Epithelial cell of proximal tubule (primary cell): ENCODE measurements around the gene MSANTD7. TPM values are rescaled to one million over a fixed set of nuclear protein-coding genes. Genes with fewer than 3 reads are reported as not detected.

Experiments
- DNase-seq: peaks from one replicate; pipeline ENCODE4 v3.0.0-alpha.2; 2011; ENCODE audit warnings: low read depth
- H3K4me3 ChIP-seq: 2 replicates; pipeline ENCODE4 v1.5.1; 2011; ENCODE audit warnings: low read depth, mild to moderate bottlenecking, low read length
- CTCF ChIP-seq: conservative IDR thresholded peaks from 2 replicates; pipeline ENCODE4 v1.5.1; 2012; ENCODE audit warnings: low read depth, mild to moderate bottlenecking, low read length
- total RNA-seq: library from RNA; depleted of rRNA; stranded (reverse); fragments of >200 nt; gene quantifications from 2 replicates; pipeline ENCODE4 v1.2.3, GENCODE V29; 2015

The MSANTD7 gene
- total RNA-seq, 1 donor from 2014 or later: 12.1 TPM

DNA sequence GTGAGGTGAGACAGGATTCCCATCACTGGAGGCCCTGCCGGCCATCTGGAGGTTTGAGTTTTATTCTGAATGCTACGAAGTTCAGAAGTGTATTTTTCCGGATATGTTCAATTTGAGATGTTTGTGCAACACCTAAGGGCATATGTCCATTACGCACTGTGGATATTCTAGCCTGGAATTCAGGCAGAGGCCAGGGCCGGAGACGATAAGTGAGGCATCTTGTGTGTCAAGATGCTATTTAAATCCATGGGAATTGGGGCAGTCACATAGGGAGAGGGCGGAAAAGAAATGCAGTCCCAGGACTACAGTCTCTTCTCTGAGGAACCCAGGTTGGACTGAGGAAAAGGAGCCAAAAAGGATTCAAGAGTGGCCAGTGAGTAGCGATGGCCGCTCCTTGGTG lies 38.7 kb downstream of the MSANTD7 start:
- no peak for TF ChIP-seq CTCF
- H3K4me3 ChIP-seq: peak overlapping the region; percentile 95
- DNase-seq: no peak

- no peak for TF ChIP-seq CTCF
- H3K4me3 ChIP-seq: peak within 1 kb of the TSS; percentile 95
- peak; percentile 23 for DNase-seq
Observed at GRCh38 chr10:14878266-14879123, 40.4 kb downstream of the MSANTD7 start, which contains the start of gene SUV39H2. Gene SUV39H2, plus strand, starts transcription at chr10:14878866. Its CDS starts 23 bp downstream, at chr10:14878889.

DNA sequence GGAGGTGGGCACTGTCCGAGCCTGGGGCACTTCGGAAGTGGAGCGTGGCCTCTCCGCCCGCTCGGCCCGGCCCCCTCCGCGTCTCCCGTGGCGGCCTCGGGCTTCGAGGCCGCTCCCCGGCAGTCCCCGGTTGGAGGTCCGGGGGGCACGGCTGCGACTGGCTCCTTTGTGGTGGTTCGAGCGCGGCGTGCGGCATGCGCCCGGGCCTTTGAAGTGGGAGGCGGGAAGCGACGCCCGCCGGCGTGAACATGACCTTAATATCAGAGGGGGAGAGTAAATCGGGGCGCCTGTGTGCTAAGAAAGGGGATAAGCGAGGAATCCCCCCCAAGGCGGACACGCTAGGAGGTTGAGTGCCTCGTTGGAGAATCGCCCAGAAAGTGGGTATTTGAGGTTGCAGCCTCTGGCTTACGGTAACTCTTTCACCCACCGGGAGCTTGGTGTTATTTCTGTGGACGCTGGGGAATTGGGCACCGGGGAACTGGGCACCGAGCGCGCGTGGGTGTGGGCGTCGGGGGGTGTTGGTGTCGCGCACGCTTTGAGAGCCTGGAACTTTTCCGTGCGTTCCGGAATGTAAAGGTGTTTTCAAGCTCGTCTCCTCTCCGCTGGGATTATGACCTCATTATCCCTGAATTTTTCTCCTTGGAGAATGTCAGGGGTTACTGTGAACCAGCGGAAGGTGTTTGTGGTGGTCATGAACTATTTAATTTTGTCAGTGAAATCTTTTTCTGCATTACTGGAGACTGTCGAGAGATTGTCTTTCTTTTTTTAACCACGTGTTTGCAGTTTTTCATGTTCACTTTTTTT lies 41.2 kb downstream of the MSANTD7 start:
- no peak for DNase-seq
- peak overlapping the region; percentile 95 for H3K4me3 ChIP-seq
- TF ChIP-seq CTCF: no peak

DNA sequence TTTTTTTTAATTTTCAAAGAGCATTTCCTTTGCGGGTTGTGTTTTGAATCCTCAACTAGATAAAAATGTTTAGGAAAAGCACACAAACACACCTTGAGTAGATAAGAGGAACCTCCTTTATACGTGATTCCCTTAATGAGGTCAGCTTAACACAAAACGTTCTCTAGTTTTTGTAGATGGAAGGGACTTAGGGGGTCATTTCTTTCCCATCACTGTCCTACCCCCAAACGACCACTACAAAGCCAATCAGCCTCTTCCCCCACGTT lies 41.8 kb downstream of the MSANTD7 start:
- no peak for TF ChIP-seq CTCF

GRCh38 chr10:14880229-14880628 lies 42.1 kb downstream of the MSANTD7 start:
- H3K4me3 ChIP-seq: peak overlapping the region; percentile 95
- no peak for DNase-seq
- TF ChIP-seq CTCF: no peak

More for the DNA sequence above, 41.8 kb downstream of the MSANTD7 start:
- DNase-seq: no peak
- peak overlapping the region; percentile 95 for H3K4me3 ChIP-seq

DNA sequence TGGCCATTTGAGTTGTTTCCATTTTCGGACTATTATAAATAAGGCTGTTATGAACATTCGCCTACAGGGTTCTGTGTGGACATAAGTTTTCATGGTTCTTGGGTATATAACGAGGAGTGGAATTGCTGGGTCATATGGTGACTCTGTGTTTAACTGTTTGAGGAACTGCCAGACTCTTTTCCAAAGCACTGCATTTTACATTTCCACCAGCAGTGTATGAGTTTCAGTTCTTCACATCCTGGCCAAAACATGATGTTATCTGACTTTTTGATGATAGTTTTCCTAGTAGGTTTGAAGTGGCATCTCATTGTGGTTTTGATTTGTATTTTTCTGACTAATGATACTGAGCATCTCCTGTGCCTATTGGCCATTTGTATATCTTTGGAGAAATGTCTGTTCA lies 46.0 kb downstream of the MSANTD7 start:
- no peak for DNase-seq

More for the DNA sequence above, 46.0 kb downstream of the MSANTD7 start:
- no peak overlapping the region for H3K4me3 ChIP-seq
- TF ChIP-seq CTCF: no peak

Other genes starting within 250 kb of the MSANTD7 start
- 25.7 and 46.0 TPM in 2 replicates for gene FAM107B, start 63.4 kb upstream of the MSANTD7 start, total RNA-seq
- gene CDNF, start 269 bp upstream of the MSANTD7 start, total RNA-seq: 0.29 TPM in 1 of 2 replicates, not detected in the other
- 10.7 and 17.7 TPM in 2 replicates for gene HSPA14, start within 50 bp of the MSANTD7 start, total RNA-seq
- 16.5 and 26.8 TPM in 2 replicates for gene SUV39H2, start 40.6 kb downstream of the MSANTD7 start, total RNA-seq
- 5.4 and 8.2 TPM in 2 replicates for gene DCLRE1C, start 115.8 kb downstream of the MSANTD7 start, total RNA-seq
- gene MEIG1, start 121.1 kb downstream of the MSANTD7 start, total RNA-seq: not detected in 2 replicates
- 1.5 and 4.3 TPM in 2 replicates for gene OLAH, start 205.6 kb downstream of the MSANTD7 start, total RNA-seq